ENCODE measurements around the gene SEC14L3.
A peak's percentile ranks its signal among the peaks of the same experiment; 100 is the strongest.

SEC14L3 gene

GRCh38 chr22:30425327-30425615, 46.5 kb downstream of the SEC14L3 start:
- DNase-seq (ENCODE audit: low read depth in 1 of 2, low spot score in 1 of 2), result peak in 1 of 2 experiments; percentile 11
- TF ChIP-seq REST (IDR thresholded peaks at IDR 0.05; ENCODE audit: insufficient replicate concordance, low read depth) (no peak), SPI1 (IDR thresholded peaks at IDR 0.05; ENCODE audit: borderline replicate concordance, low read depth) (no peak), GABPA (IDR thresholded peaks at IDR 0.05; ENCODE audit: low read depth) (no peak), POLR2AphosphoS5 (IDR thresholded peaks at IDR 0.05; ENCODE audit: low read depth) (no peak), CTCF (IDR thresholded peaks at IDR 0.05; ENCODE audit: insufficient read depth, low read length) (no peak)
- Histone ChIP-seq H3K27ac (replicated peaks) (peak overlapping the region; percentile 75), H3K4me3 (replicated peaks; ENCODE audit: insufficient read depth, low read length) (peak overlapping the region; percentile 70), H3K27me3 (ENCODE audit: insufficient read depth, poor library complexity, severe bottlenecking) (no peaks in the 10 kb centered on the region)

- H3K27ac ChIP-seq (replicated peaks), result peak overlapping the region; percentile 58
- peak overlapping the region; percentile 70 for H3K4me3 ChIP-seq (replicated peaks; ENCODE audit: insufficient read depth, low read length)
- DNase-seq (ENCODE audit: low read depth in 1 of 2, low spot score in 1 of 2), result peak; percentile 20 to 26
- no peaks in the 10 kb centered on the region for H3K27me3 ChIP-seq (ENCODE audit: insufficient read depth, poor library complexity, severe bottlenecking)
- TF ChIP-seq GABPA (IDR thresholded peaks at IDR 0.05; ENCODE audit: low read depth), result no peak
- TF ChIP-seq CTCF (IDR thresholded peaks at IDR 0.05; ENCODE audit: insufficient read depth, low read length), result no peak
- TF ChIP-seq POLR2AphosphoS5 (IDR thresholded peaks at IDR 0.05; ENCODE audit: low read depth), result no peak
Observed at GRCh38 chr22:30424534-30425326, 47.1 kb downstream of the SEC14L3 start.

GRCh38 chr22:30423959-30424533, 47.8 kb downstream of the SEC14L3 start:
- Histone ChIP-seq H3K4me3 (replicated peaks; ENCODE audit: insufficient read depth, low read length) (peak overlapping the region; percentile 70), H3K27me3 (ENCODE audit: insufficient read depth, poor library complexity, severe bottlenecking) (no peaks in the 10 kb centered on the region), H3K27ac (replicated peaks) (peak overlapping the region; percentile 78)
- peak; percentile 99 for DNase-seq (ENCODE audit: low read depth in 1 of 2, low spot score in 1 of 2)
- peak; percentile 57; the same call in 1 of the 2 replicates for TF ChIP-seq POLR2AphosphoS5 (IDR thresholded peaks at IDR 0.05; ENCODE audit: low read depth)
- no peak for TF ChIP-seq GABPA (IDR thresholded peaks at IDR 0.05; ENCODE audit: low read depth)

- TF ChIP-seq POLR2AphosphoS5 (IDR thresholded peaks at IDR 0.05; ENCODE audit: low read depth), result peak; percentile 78
- TF ChIP-seq GABPA (IDR thresholded peaks at IDR 0.05; ENCODE audit: low read depth), result no peak
- peak overlapping the region; percentile 70 for H3K4me3 ChIP-seq (replicated peaks; ENCODE audit: insufficient read depth, low read length)
- DNase-seq (ENCODE audit: low read depth in 1 of 2, low spot score in 1 of 2), result peak in 1 of 2 experiments; percentile 28
- peak overlapping the region; percentile 78 for H3K27ac ChIP-seq (replicated peaks)
- H3K27me3 ChIP-seq (ENCODE audit: insufficient read depth, poor library complexity, severe bottlenecking), result no peaks in the 10 kb centered on the region
Observed at GRCh38 chr22:30423301-30423958, 48.4 kb downstream of the SEC14L3 start.

- peak; percentile 41 to 46 for DNase-seq (ENCODE audit: low read depth in 1 of 2, low spot score in 1 of 2)
- H3K27ac ChIP-seq (replicated peaks), result peak overlapping the region; percentile 78
- peak overlapping the region; percentile 70 for H3K4me3 ChIP-seq (replicated peaks; ENCODE audit: insufficient read depth, low read length)
- no peak for TF ChIP-seq REST (IDR thresholded peaks at IDR 0.05; ENCODE audit: insufficient replicate concordance, low read depth)
- no peak for TF ChIP-seq SPI1 (IDR thresholded peaks at IDR 0.05; ENCODE audit: borderline replicate concordance, low read depth)
- no peak for TF ChIP-seq CTCF (IDR thresholded peaks at IDR 0.05; ENCODE audit: insufficient read depth, low read length)
- TF ChIP-seq POLR2AphosphoS5 (IDR thresholded peaks at IDR 0.05; ENCODE audit: low read depth), result no peak
- TF ChIP-seq GABPA (IDR thresholded peaks at IDR 0.05; ENCODE audit: low read depth), result no peak
- no peaks in the 10 kb centered on the region for H3K27me3 ChIP-seq (ENCODE audit: insufficient read depth, poor library complexity, severe bottlenecking)
Observed at GRCh38 chr22:30422481-30423300, 49.1 kb downstream of the SEC14L3 start.

All from HL-60 (cell line).